ENCODE data around the gene MGRN1. TPM values are rescaled to one million over a fixed set of nuclear protein-coding genes. Genes with fewer than 3 reads are reported as not detected.

The MGRN1 gene
- total and polyA plus RNA-seq, 2 donors from 2014 or later, result 19.7 to 90.8 TPM

- no peaks in the 10 kb centered on the region for H3K27me3 ChIP-seq (ENCODE audit: control insufficient read depth, insufficient read depth, low read length)
- no peaks in the 10 kb centered on the region for H3K36me3 ChIP-seq (ENCODE audit: control insufficient read depth in 2 of 3, insufficient read depth in 3 of 3, low read length in 3 of 3)
- H3K9me3 ChIP-seq (ENCODE audit: control insufficient read depth in 2 of 3, insufficient read depth in 1 of 3, low read length in 3 of 3), result no peaks in the 10 kb centered on the region
- no peak for TF ChIP-seq CTCF (IDR thresholded peaks at IDR 0.05; ENCODE audit: borderline replicate concordance, extremely low read depth, insufficient read depth)
- DNase-seq (no peak), FAIRE-seq (no peak)
- H3K4me1 ChIP-seq (ENCODE audit: control insufficient read depth in 2 of 3, insufficient read depth in 2 of 3, low read depth in 1 of 3, low read length in 3 of 3), result peaks cover 0 to 24% (median 4%) of the 10 kb centered on the region in 3 donors
- intact Hi-C loops (cut with DNase I), result no loop called here
- H3K9ac ChIP-seq (ENCODE audit: low read length in 3 of 3), result no peak overlapping the region
- H3K27ac ChIP-seq (ENCODE audit: low read depth in 2 of 2, low read length in 2 of 2), result peak overlapping the region in 1 of 2 donors; percentile 43
- no peak overlapping the region for H3K4me3 ChIP-seq (ENCODE audit: low read length in 3 of 3)
Measured at GRCh38 chr16:4607841-4608703, 16.6 kb upstream of the MGRN1 start.

- no peak for FAIRE-seq
- intact Hi-C loops (cut with DNase I), result no loop called here
- H3K27ac ChIP-seq (ENCODE audit: low read depth in 2 of 2, low read length in 2 of 2), result no peak overlapping the region
- H3K9ac ChIP-seq (ENCODE audit: low read length in 3 of 3), result no peak overlapping the region
- H3K4me1 ChIP-seq (ENCODE audit: control insufficient read depth in 2 of 3, insufficient read depth in 2 of 3, low read depth in 1 of 3, low read length in 3 of 3), result peaks cover 0 to 29% (median 4%) of the 10 kb centered on the region in 3 donors
- no peaks in the 10 kb centered on the region for H3K36me3 ChIP-seq (ENCODE audit: control insufficient read depth in 2 of 3, insufficient read depth in 3 of 3, low read length in 3 of 3)
- TF ChIP-seq CTCF (IDR thresholded peaks at IDR 0.05; ENCODE audit: borderline replicate concordance, extremely low read depth, insufficient read depth), result no peak
- DNase-seq, result no peak
- H3K4me3 ChIP-seq (ENCODE audit: low read length in 3 of 3), result no peak overlapping the region
- no peaks in the 10 kb centered on the region for H3K27me3 ChIP-seq (ENCODE audit: control insufficient read depth, insufficient read depth, low read length)
- H3K9me3 ChIP-seq (ENCODE audit: control insufficient read depth in 2 of 3, insufficient read depth in 1 of 3, low read length in 3 of 3), result no peaks in the 10 kb centered on the region
Measured at GRCh38 chr16:4608704-4608980, 16.0 kb upstream of the MGRN1 start.

GRCh38 chr16:4609200-4610010, 15.2 kb upstream of the MGRN1 start:
- Histone ChIP-seq H3K4me3 (ENCODE audit: low read length in 3 of 3) (no peak overlapping the region), H3K9me3 (ENCODE audit: control insufficient read depth in 2 of 3, insufficient read depth in 1 of 3, low read length in 3 of 3) (no peaks in the 10 kb centered on the region), H3K36me3 (ENCODE audit: control insufficient read depth in 2 of 3, insufficient read depth in 3 of 3, low read length in 3 of 3) (no peaks in the 10 kb centered on the region), H3K9ac (ENCODE audit: low read length in 3 of 3) (no peak overlapping the region), H3K27me3 (ENCODE audit: control insufficient read depth, insufficient read depth, low read length) (no peaks in the 10 kb centered on the region), H3K4me1 (ENCODE audit: control insufficient read depth in 2 of 3, insufficient read depth in 2 of 3, low read depth in 1 of 3, low read length in 3 of 3) (peaks cover 0 to 28% (median 4%) of the 10 kb centered on the region in 3 donors), H3K27ac (ENCODE audit: low read depth in 2 of 2, low read length in 2 of 2) (no peak overlapping the region)
- FAIRE-seq (no peak), DNase-seq (no peak)
- intact Hi-C loops (cut with DNase I), result no loop called here
- TF ChIP-seq CTCF (IDR thresholded peaks at IDR 0.05; ENCODE audit: borderline replicate concordance, extremely low read depth, insufficient read depth), result no peak

Measured in kidney (tissue), 14 donors.